Esophagus (tissue), 2 donors: ENCODE results near the gene HNRNPA1. TPM values are rescaled to one million over a fixed set of nuclear protein-coding genes. Genes with fewer than 3 reads are reported as not detected.
A peak's percentile ranks its signal among the peaks of the same experiment; 100 is the strongest.
"Not testable (repeated sequence)": the region's sequence is repeated elsewhere in the genome, so short reads cannot be mapped to it uniquely, and the experiment has no call there.

Experiments
- H3K27ac ChIP-seq, 2 donors: one replicate each; pipeline ENCODE4 v1.5.1; 2013; ENCODE audit warnings: low read depth in 2 of 2, mild to moderate bottlenecking in 2 of 2, inconsistent platforms in 1 of 2, low read length in 1 of 2, moderate library complexity in 1 of 2
- H3K27me3 ChIP-seq, 2 donors: one replicate each; pipeline ENCODE4 v1.6.1; 2013; ENCODE audit warnings: low read length in 2 of 2, control low read depth in 1 of 2, mild to moderate bottlenecking in 1 of 2; ENCODE audit not compliant: insufficient read depth in 2 of 2, control insufficient read depth in 1 of 2
- H3K36me3 ChIP-seq, 2 donors: one replicate each; pipeline ENCODE4 v1.6.1; 2013; ENCODE audit warnings: low read length in 1 of 2; ENCODE audit not compliant: control insufficient read depth in 2 of 2, insufficient read depth in 2 of 2
- H3K4me1 ChIP-seq, 2 donors: one replicate each; pipeline ENCODE4 v1.6.1; 2013; ENCODE audit warnings: low read length in 1 of 2; ENCODE audit not compliant: control insufficient read depth in 2 of 2, insufficient read depth in 2 of 2
- H3K4me3 ChIP-seq, 2 donors: one replicate each; pipeline ENCODE4 v1.5.1; 2013; ENCODE audit warnings: low read length in 2 of 2, mild to moderate bottlenecking in 2 of 2, low read depth in 1 of 2, moderate library complexity in 1 of 2
- H3K9me3 ChIP-seq, 2 donors: one replicate each; pipeline ENCODE4 v1.6.1; 2013; ENCODE audit warnings: mild to moderate bottlenecking in 2 of 2, low read depth in 1 of 2, low read length in 1 of 2, moderate library complexity in 1 of 2; ENCODE audit not compliant: control insufficient read depth in 2 of 2, insufficient read depth in 1 of 2
- WGBS, 2 donors: extraction: QIAGEN DNeasy Blood & Tissue Kit; methylation state at CpG; one replicate each; pipeline ENCODE4 v1.1.7; 2013; 5-methylcytosine and 5-hydroxymethylcytosine counted together
- polyA plus RNA-seq, 2 donors: library from polyadenylated mRNA; stranded (reverse); fragments of 200-250 nt; gene quantifications; one replicate each; pipeline ENCODE4 v1.2.3, GENCODE V29; 2013
- donor health status: healthy with polysubstance abuse.
- donor health status: Bipolar disorder and iron deficiency.

HNRNPA1 gene
- polyA plus RNA-seq, 2 donors = 756 to 880 TPM

GRCh38 chr12:54270345-54270744, 10.2 kb upstream of the HNRNPA1 start:
- Histone ChIP-seq H3K27ac (no peak overlapping the region), H3K4me1 (no peaks in the 10 kb centered on the region), H3K27me3 (no peaks in the 10 kb centered on the region), H3K36me3 (no peaks in the 10 kb centered on the region), H3K9me3 (no peaks in the 10 kb centered on the region), H3K4me3 (no peak overlapping the region)
- 86 to 93% methylated on average over 2 of the region's 2 CpGs for WGBS, 2 donors

- Histone ChIP-seq H3K4me1 (no peaks in the 10 kb centered on the region), H3K27me3 (no peaks in the 10 kb centered on the region), H3K27ac (no peak overlapping the region), H3K4me3 (no peak overlapping the region), H3K9me3 (no peaks in the 10 kb centered on the region), H3K36me3 (no peaks in the 10 kb centered on the region)
- WGBS, 2 donors = 68 to 80% methylated on average over 1 of the region's 1 CpG
These were observed 8.3 kb upstream of the HNRNPA1 start for GRCh38 chr12:54272214-54272613.

DNA sequence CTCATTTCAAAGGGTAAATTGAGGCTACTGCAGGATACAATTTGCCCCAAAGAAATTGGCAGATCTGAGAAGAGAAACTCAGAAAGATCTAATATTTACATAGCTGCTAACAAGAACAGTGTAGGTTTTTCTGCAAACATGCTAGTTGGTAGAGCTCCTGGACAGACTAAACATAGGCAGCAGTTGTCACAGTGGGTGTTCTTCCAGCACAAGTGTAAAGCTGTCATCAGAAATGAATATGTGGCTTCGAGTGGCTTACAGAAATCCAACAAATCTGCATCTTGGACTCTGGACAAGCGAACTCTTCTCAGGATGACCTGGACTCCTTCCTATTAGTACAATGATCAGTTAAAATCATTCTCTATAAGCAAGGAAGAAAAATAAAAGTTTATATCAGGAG, 6.5 kb upstream of the HNRNPA1 start:
- no peak overlapping the region for H3K27ac ChIP-seq
- no peaks in the 10 kb centered on the region for H3K4me1 ChIP-seq
- H3K4me3 ChIP-seq = no peak overlapping the region
- H3K27me3 ChIP-seq = no peaks in the 10 kb centered on the region
- H3K36me3 ChIP-seq = no peaks in the 10 kb centered on the region
- WGBS, 2 donors = 67 to 83% methylated on average over 2 of the region's 2 CpGs
- H3K9me3 ChIP-seq = no peaks in the 10 kb centered on the region

DNA sequence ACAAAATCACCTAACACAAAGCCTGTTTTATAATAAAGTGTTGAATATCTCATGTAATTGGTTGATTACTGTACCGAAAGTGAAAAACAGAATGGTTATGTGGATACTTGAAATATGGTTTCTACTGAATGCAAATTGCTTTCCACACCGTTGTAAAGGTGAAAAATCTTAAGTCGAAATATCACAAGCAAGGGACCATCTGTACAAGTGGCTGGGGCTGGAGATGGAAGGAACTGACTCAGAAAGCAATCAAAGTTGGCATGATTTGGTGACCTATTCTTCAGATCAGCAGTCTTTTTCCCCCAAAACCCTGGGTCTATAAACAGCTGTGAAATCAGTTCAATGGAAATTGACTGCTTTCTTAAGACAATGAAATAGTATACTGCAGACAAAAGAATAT, 4.2 kb upstream of the HNRNPA1 start:
- no peaks in the 10 kb centered on the region for H3K36me3 ChIP-seq
- no peaks in the 10 kb centered on the region for H3K27me3 ChIP-seq
- H3K9me3 ChIP-seq = no peaks in the 10 kb centered on the region
- H3K27ac ChIP-seq = no peak overlapping the region
- WGBS, 2 donors = 81 to 84% methylated on average over 3 of the region's 3 CpGs
- H3K4me3 ChIP-seq = no peak overlapping the region
- H3K4me1 ChIP-seq = no peaks in the 10 kb centered on the region

- peak overlapping the region in 1 of 2 donors; percentile 7 for H3K27ac ChIP-seq
These were observed 2.7 kb upstream of the HNRNPA1 start for GRCh38 chr12:54277823-54278276.

GRCh38 chr12:54279227-54279631, 1.3 kb upstream of the HNRNPA1 start:
- WGBS, 2 donors = 1% methylated on average over 19 of the region's 19 CpGs

More at GRCh38 chr12:54277823-54278276, 2.7 kb upstream of the HNRNPA1 start:
- peak overlapping the region in 1 of 2 donors; percentile 90 for H3K4me3 ChIP-seq
- H3K4me1 ChIP-seq = no peaks in the 10 kb centered on the region
- H3K27me3 ChIP-seq = no peaks in the 10 kb centered on the region
- H3K9me3 ChIP-seq = no peaks in the 10 kb centered on the region
- H3K36me3 ChIP-seq = no peaks in the 10 kb centered on the region
- 28 to 35% methylated on average over 5 of the region's 5 CpGs for WGBS, 2 donors

DNA sequence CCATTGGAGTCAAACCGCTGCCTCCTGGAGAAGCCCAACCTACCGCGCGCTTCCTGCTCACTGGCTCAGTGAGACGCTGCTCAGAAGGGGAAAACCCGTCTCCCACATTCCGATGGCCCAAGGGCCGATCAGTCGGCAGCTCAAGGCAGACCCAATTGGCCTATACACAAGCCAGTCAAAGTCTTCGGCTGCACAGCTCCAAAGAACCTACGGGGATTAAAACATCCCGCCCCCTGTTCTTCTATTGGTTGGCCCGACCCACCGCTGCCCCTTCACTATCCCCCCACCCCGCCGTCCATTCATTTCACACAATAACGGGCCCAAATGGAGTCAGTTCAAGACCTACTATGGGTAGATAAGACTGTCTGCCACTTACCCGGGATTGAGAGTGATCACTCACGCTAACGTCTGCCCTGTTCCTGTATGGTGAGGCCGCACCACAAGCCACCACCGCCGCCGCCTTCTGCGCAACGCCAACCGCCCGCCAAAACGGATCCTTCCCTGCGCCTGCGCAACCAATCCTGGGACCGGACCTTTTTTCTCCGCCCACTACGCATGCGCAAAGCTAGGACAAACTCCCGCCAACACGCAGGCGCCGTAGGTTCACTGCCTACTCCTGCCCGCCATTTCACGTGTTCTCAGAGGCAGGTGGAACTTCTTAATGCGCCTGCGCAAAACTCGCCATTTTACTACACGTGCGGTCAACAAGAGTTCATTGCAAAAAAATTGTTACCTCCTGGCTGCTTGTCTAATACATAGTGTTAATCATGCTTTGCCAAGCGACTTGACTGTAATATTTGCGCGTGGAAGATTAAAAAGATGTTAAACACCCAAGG, 676 bp upstream of the HNRNPA1 start, which contains the start of gene CBX5:
CBX5 (minus strand) TSS at position 491 of the 836 bp plus-strand sequence. CDS start 22,472 bp downstream, outside the sequence.
- H3K9me3 ChIP-seq = no peaks in the 10 kb centered on the region
- no peaks in the 10 kb centered on the region for H3K4me1 ChIP-seq
- 0% methylated on average over 48 to 49 of the region's 49 CpGs for WGBS, 2 donors
- peak within 1 kb of the TSS; percentile 89 to 91 for H3K4me3 ChIP-seq
- peaks cover 3 to 4% of the 10 kb centered on the region in 2 donors for H3K36me3 ChIP-seq
- no peaks in the 10 kb centered on the region for H3K27me3 ChIP-seq
- peak within 1 kb of the TSS; percentile 95 to 98 for H3K27ac ChIP-seq

More at GRCh38 chr12:54279227-54279631, 1.3 kb upstream of the HNRNPA1 start:
- H3K27ac ChIP-seq = peak overlapping the region; percentile 95 to 98
- H3K4me1 ChIP-seq = no peaks in the 10 kb centered on the region
- peaks cover 3 to 4% of the 10 kb centered on the region in 2 donors for H3K36me3 ChIP-seq
- peak overlapping the region; percentile 77 to 90 for H3K4me3 ChIP-seq
- no peaks in the 10 kb centered on the region for H3K27me3 ChIP-seq
- no peaks in the 10 kb centered on the region for H3K9me3 ChIP-seq

DNA sequence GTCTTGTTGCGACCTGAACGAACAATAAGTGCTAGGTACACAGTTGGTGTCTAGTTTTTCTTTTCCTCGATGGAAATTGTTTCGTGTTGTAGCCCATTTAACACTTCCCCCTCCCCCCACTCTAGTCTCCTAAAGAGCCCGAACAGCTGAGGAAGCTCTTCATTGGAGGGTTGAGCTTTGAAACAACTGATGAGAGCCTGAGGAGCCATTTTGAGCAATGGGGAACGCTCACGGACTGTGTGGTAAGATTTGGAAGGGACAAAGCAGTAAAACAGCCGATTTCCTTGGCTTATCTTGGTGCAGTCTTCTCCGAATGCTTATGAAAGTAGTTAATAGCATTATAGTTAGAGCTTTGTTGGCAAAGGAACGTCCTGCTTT, 724 bp downstream of the HNRNPA1 start:
- not testable (repeated sequence) for H3K36me3 ChIP-seq, H3K4me1 ChIP-seq, H3K9me3 ChIP-seq, H3K27me3 ChIP-seq
- Histone ChIP-seq H3K27ac (peak overlapping the region; percentile 92 to 98), H3K4me3 (peak overlapping the region; percentile 89 to 91)
- WGBS, 2 donors = 0 to 1% methylated on average over 10 of the region's 10 CpGs

GRCh38 chr12:54281694-54282093, 1.2 kb downstream of the HNRNPA1 start:
- Histone ChIP-seq H3K4me3 (peak overlapping the region; percentile 29 to 91), H3K27ac (peak overlapping the region in 1 of 2 donors; percentile 22)
- H3K27me3 ChIP-seq, H3K4me1 ChIP-seq, H3K36me3 ChIP-seq, H3K9me3 ChIP-seq: not testable (repeated sequence)
- WGBS, 2 donors = 8 to 10% methylated on average over 4 of the region's 4 CpGs
